Stimulated activated naive CD4-positive, alpha-beta T cell treated with Interleukin-2 at 50 U/mL for 16 hours (primary cell): ENCODE measurements around the gene ATP6V0B.

ENCODE experiments used
- DNase-seq: peaks from one replicate; lab custom pipeline; 2025; lab: John Stamatoyannopoulos, UW

Gene ATP6V0B

DNA sequence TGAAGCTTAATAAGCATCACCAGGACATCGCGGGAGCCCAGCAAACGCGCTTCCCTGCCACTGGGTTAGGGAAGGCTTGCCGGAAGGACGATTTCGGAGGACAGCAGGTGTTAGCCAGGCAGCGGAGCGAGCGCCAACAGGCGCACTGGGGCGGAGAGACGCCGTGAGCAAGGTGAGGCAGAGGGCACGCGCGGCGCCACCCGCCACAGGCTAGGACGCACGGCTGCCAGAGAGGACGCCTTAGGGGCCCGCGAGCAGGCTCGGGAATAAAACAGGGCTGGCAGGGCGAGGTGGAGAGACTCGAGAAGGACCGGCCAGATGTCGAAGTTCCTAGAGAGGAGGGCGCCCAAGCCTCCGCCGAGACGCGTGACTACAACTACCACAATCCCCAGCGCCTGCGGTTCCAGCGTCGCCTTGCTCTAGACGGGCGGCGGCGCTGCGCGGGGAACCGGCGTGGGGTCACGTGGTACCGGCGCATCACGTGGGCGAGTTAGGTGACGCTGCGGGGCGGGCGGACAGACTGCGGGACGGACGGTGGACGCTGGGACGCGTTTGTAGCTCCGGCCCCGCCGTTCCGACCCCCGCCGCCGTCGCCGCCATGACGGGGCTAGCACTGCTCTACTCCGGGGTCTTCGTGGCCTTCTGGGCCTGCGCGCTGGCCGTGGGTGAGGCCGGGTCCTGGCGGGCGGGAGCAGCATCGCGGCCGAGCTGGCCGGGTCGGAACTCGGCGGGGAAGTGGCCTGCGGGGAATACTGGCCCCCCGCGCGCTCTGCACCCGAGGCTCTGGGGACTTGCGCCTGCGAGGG lies at the start of gene ATP6V0B:
Gene ATP6V0B (plus strand): TSS at position 518 of the 806 bp plus-strand sequence. CDS start 81 bp downstream, at position 599.
- peak; percentile 95 for DNase-seq

DNA sequence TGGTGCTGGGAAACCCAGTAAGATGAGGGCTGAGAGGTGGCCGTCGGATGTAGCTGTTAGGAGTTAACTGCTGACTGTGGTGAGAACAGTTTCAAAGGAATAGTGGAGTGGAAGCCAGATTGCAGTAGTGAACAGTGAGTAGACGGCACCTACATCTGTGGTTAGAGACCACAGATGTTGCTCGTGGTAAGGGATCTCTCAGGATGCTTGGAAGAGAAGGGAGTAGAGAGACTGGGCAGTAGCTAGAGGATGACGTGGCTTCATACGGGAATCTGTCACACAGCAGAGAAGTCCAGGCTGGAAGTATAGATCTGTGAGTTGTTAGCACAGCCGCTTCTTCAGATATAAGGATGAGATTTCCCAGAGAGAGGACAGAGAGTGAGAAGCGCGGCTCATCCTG lies 48.9 kb upstream of the ATP6V0B start:
- no peak for DNase-seq

DNA sequence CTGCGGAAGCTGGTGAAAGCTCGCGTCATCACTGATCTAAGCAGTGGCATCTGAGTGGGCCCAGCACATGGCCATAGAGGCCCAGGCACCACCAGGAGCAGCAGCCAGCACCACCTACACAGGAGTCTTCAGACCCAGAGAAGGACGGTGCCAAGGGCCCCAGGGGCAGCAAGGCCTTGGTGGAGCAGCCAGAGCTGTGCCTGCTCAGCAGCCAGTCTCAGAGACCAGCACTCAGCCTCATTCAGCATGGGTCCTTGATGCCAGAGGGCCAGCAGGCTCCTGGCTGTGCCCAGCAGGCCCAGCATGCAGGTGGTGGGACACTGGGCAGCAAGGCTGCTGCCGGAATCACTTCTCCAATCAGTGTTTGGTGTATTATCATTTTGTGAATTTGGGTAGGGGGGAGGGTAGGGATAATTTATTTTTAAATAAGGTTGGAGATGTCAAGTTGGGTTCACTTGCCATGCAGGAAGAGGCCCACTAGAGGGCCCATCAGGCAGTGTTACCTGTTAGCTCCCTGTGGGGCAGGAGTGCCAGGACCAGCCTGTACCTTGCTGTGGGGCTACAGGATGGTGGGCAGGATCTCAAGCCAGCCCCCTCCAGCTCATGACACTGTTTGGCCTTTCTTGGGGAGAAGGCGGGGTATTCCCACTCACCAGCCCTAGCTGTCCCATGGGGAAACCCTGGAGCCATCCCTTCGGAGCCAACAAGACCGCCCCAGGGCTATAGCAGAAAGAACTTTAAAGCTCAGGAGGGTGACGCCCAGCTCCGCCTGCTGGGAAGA lies 44.4 kb upstream of the ATP6V0B start:
- no peak for DNase-seq

DNA sequence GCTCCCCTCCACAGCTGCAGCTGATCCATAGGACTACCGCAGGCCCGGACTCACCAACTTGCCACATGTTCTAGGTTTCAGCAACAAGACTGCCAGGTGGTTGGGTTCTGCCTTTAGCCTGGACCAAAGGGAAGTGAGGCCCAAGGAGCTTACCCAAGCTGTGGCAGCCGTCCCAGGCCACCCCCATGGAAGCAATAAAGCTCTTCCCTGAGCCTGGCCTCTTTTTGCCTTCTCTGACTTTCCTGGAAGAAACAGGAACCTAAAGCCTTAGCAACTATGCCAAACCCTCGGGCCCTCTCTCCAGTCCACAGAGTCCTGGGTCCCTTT lies 43.8 kb upstream of the ATP6V0B start:
- no peak for DNase-seq

DNA sequence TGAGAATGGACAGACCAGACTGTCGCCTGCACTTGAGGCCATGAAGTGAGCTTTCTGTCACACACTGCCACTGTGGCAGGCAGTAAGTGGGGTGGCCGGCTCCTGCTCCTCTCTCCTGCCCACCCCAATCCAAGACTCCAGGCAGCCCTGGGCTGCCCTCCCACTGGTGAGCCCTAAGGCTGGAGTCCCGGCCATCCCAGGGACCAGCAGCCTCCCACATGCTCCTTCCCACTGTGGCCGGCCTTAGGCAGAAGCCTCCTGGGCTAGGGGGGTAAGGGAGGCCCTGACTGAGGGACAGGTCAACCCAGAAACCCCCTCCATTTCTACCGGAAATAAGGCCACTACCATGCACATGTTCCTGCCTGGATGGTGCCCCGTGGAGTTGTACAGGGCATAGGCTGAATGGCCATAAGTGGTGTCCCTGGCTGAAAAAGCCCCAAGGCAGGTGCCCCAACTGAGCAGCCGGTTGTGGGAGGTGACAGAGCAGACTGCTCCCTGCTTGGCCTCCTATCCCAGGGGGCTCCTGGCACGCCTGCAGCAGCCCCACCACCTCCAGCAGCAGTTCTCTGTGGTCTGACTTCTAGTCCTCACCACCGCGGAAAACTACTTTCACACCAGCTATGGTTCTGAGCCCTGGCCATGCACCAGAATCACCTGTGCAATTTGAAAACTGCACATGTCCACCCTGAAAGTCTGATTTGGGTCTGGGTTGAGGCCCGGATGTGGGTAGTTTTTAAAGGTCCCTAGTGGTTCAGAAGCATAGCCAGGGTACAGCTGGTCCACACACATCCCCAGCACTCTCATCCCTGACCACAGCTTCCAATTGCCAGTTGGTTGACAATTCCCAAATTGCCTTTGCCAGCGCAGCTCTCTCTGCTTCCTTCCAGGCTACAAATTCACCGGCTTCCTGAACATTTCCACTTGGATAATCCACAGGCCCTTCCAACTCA lies 42.8 kb upstream of the ATP6V0B start:
- DNase-seq, result no peak

DNA sequence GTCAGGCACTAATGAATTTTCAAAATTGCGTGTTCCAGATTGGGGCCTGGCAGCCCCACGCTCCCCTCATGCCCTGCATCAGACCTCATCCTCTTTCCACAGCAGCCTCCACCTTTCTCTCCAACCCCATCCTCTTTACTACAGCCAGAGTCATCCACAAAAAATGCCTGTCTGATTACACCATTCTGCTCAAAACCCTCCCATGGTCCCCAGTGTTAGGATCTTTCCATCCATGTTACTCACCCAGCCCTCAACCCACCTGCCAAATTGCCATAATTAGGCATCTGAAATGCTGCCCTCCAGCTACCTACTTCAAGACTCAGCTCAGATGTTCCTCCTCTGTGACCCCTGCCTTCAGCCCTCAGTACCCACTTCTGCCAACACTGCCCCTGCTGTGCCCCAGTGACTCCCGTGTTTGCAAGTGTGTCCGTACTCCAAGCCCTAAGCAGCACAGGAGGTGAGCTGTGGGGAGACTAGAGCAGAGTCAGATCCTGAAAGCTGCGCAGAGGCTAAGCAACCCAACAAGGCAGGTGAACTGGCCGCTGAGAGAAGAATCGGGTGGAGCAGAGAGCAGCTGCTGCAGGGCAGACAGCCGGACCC lies 41.9 kb upstream of the ATP6V0B start:
- DNase-seq, result no peak

DNA sequence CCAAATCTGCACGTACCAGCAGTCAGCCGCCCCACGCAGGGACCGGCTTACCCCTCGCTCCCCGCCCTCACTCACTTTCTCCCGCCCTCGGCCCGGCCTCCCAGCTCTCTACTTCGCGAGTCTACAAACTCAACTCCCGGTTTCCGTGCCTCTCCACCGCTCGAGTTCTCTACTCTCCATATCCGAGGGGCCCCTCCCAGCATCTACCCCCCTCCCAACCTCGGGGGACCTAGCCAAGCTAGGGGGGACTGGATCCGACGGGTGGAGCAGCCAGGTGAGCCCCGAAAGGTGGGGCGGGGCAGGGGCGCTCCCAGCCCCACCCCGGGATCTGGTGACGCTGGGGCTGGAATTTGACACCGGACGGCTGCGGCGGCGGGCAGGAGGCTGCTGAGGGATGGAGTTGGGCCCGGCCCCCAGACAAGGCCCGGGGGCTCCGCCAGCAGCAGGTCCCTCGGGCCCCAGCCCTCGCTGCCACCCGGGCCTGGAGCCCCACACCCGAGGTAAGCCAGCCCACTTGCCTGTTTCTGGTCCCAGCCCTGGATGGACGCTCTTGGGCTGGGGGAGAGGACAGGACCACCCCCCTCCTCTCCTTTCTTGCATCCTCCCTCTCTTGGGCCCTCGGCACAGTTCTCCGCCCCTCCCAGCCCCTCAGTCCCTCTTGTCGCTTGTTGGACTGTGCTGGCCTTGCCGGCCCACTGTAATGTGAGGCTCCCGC lies 41.2 kb upstream of the ATP6V0B start, which contains the start of gene ARTN:
Gene ARTN (plus strand): TSS at position 416 of the 715 bp plus-strand sequence. CDS start 1,856 bp downstream, outside the sequence.
- no peak for DNase-seq

DNA sequence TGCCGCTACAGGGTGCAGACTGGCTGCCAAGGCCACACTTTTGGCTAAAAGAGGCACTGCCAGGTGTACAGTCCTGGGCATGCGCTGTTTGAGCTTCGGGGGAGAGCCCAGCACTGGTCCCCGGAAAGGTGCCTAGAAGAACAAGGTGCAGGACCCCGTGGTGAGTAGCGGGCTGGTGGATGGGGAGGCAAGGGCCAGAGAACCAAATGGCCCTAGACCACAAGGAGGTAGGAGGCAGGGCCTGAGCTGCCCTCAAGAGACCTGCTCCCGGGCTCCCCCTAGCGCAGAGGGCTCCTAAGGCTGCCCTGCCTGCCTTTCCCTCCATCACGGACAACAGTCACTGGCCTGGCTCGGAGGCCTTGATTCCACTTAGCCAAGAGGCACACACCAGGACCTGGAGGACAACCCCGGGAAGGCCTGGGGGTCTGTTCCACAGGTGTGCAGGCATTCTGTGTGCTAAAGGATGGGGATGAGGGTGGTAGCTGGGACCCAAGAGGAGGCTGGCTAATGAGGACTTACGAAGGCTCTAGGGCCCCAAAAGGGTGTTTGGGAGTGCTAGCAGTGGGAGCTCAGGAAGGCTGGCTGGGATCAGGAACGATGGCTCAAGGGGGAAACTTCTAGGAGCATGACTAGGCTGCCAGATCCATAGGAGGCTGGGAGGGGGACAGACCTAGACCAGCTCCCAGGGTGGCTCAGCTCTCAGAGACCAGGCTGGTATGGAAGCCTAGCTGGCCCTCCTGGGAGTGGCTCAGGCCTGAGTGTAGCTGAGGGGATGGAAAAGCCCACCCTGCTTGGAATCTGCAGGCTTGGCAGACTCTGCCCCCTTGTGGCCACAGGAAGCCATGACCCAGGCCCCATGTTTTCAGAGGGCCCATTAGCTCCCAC lies 40.4 kb upstream of the ATP6V0B start:
- DNase-seq, result peak; percentile 34

DNA sequence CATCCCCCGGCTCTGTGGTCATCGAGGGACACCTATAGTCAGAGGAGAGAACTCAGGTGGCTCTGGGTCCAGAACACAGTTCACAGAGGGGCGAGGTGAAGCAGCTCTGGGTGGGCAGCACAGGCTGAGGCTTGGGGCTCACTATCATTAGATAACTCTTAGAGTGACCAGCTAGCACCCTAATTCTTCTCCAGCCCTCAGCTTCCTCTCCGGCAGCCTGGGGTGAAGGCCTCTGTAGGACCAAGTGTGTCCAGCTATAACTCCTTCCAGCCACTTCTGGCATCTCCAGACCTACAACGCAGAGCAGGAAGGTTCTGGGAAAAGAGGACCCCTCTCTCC lies 39.8 kb upstream of the ATP6V0B start:
- DNase-seq, result no peak

DNA sequence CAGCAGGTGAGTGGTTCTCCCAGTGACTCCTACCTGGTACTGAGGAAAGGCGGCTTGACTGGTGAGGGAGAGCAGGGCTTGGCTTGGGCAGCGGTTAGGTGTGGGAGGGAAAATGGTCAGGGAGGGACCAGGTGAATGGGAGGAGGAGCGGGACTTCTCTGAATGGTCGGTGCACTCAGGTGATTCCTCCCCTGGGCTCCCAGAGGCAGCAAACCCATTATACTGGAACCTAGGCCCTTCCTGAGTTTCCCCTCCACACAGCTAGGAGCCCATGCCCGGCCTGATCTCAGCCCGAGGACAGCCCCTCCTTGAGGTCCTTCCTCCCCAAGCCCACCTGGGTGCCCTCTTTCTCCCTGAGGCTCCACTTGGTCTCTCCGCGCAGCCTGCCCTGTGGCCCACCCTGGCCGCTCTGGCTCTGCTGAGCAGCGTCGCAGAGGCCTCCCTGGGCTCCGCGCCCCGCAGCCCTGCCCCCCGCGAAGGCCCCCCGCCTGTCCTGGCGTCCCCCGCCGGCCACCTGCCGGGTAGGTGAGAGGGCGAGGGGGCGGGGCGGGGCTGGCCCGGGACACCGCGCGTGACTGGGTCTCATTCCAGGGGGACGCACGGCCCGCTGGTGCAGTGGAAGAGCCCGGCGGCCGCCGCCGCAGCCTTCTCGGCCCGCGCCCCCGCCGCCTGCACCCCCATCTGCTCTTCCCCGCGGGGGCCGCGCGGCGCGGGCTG lies 38.9 kb upstream of the ATP6V0B start:
- no peak for DNase-seq

DNA sequence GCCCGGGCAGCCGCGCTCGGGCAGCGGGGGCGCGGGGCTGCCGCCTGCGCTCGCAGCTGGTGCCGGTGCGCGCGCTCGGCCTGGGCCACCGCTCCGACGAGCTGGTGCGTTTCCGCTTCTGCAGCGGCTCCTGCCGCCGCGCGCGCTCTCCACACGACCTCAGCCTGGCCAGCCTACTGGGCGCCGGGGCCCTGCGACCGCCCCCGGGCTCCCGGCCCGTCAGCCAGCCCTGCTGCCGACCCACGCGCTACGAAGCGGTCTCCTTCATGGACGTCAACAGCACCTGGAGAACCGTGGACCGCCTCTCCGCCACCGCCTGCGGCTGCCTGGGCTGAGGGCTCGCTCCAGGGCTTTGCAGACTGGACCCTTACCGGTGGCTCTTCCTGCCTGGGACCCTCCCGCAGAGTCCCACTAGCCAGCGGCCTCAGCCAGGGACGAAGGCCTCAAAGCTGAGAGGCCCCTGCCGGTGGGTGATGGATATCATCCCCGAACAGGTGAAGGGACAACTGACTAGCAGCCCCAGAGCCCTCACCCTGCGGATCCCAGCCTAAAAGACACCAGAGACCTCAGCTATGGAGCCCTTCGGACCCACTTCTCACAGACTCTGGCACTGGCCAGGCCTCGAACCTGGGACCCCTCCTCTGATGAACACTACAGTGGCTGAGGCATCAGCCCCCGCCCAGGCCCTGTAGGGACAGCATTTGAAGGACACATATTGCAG lies 38.2 kb upstream of the ATP6V0B start:
- no peak for DNase-seq

DNA sequence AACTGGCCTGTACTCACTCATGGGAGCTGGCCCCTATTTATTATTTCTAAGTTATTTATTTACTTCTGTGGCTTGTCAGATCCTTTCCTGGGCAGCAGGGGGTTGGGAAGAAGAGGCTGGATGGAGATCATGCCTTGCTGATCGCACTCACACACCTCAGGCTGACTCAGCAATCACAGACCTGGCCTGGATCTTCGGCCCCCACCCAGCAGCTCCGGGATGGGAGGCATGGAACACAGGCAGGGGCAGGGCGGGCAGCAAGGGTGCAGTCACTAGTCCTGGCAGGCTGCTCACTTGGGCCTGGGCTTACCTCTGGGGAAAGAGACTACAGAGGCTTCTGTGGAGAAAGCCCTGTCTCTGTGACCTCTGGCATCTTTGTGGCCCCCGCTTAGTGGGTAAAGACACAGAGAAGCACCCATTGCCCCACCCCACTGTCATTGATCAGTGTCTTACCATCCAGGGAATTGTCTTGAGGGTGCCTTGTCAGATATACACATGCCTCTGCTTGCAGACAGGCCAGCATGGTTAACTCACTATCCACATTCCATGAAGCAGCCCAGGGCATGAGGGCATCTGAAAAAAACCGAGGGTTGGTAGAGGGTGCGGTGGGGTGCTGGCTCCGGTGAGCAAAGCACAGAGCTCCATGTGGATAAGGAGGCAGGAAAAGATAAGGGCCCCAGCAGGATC lies 37.4 kb upstream of the ATP6V0B start:
- DNase-seq, result no peak

DNA sequence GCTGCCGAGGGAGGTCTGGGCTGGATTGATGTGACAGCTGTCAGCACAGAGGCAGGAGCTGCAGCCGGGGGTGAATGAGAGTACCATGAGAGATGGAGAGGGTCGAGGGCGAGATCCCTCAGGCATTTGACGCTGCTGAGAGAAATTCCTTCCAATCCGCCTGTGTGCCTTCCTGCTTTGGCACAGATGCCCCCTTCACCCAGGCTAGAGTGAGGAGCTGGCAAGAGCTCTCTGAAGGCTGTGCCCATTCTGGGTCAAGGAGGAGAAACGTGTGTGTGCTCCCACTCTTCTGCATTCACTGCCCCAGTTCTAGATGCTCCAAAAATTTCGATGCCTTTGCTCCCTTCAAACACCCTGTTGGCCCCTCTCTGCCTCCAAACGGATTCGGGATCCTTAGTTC lies 36.4 kb upstream of the ATP6V0B start:
- DNase-seq, result no peak

DNA sequence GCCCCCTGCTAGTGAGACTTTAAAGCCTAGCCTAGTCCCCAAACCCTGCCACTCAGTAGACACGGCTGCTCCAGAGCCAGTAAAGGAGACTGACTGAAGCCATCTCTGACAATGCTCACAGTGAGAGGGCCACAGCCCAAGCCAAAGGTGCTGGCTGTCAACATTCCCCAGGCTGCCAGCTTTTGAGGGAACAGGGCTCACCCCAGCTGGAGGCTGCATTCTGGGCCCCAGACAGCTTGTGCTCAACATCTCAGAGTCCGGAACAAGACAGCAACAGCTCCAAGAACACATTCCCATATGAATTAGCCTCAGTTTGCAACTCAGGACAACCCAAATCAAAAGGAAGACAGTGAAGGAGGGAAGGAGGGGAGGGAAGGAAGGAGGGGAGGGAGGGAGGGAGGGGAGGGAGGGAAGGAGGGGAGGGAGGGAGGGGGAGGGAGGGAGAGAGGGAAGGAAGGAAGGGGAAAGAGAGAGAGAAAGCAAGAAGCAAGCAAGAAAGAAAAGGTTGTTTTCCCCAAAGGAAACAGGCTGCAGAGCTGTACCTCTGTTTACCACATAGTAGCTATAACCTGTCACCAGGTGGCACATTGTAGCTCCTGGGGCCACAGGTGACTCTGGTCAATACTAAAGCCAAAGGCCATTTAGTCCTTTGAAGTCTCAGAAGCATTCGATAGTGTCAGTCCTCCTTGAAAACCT lies 35.7 kb upstream of the ATP6V0B start:
- DNase-seq, result no peak

DNA sequence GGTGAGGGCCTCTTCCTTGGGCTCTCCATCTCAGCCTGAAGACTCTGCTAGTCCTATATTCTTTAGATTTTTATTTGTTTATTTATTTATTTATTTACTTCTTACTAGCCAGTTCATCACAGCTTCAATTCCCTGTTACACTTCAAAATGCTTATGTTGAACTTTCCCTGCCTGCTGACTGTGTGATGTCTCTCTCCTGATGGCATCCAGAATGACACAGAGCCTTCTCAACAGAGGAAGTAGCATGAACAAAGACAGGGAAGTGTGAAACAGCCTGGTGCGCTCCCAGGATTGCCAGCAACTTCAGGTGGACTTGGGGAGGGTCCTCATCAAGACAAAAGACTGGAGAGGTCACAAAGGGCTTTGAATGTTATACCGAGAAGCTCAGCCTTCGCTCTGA lies 32.3 kb upstream of the ATP6V0B start:
- DNase-seq, result no peak

DNA sequence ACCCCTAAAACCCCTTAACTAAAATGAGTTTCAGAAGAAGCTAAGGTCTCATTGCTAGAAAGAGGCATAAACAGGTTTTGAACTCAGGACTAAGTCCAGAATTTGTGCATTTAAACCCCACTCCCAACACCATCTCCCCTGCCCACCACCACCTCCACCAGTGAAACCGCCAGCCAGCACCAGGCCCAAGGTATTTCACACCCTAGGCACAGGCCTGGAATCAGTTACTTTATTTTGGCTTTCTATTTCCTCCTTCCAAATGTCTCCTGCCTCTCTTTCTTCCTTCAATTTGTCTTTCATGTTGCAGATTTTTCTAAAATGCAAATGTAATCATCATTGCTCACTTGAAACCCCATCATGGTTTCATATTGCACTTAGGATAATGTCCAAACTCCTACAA lies 29.9 kb upstream of the ATP6V0B start:
- no peak for DNase-seq

DNA sequence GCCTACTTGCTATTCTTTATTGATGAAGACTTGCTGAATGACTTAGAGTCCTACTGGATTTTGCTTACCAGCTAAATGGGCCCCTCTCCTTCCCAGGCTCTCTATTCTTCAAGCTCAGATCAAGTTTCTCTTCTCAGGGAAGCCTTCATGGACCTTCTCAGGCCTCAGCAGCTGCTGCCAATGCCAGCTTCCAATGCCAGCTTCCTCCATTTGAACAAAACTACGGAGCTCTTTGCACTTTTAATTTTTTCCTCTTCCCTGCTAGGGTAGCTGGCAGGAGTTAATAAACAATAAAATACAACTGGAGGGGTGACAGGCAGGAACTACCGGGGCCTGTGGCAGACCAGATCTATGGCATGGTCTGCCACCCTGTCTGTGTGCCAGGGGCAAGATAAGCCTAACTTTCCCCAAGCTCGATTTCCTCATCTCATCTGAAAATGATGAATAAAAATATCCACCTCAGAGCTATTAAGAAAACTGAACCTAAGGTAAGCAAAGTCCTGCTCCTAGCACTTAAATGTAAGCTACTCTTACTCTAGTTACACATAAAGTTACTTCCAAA lies 29.0 kb upstream of the ATP6V0B start:
- no peak for DNase-seq
